A673 (cell line): ENCODE results near the gene DHDH.

Experiments
- CTCF ChIP-seq: fragments of 300-800, 200-600 bp; sonication (generic); conservative IDR thresholded peaks from 2 replicates; pipeline ENCODE4 v1.5.1; 2017; ENCODE audit warnings: low read depth, mild to moderate bottlenecking, antibody characterized with exemption, low read length, moderate library complexity, mixed read lengths
- EZH2 ChIP-seq: fragments of 200-600 bp; sonication (generic); IDR thresholded peaks from 2 replicates; pipeline ENCODE4 v1.6.1; 2017; ENCODE audit warnings: borderline replicate concordance, low read depth, mild to moderate bottlenecking, mixed read lengths, antibody characterized with exemption, low read length; ENCODE audit not compliant: poor library complexity, severe bottlenecking

- TF ChIP-seq CTCF (no peak), EZH2 (no peak)
Measured at GRCh38 chr19:48958006-48958405, 24.5 kb downstream of the DHDH start.
